HCT116 (cell line): Measurements from ENCODE around the gene BLACAT1.

Experiments
- ATF3 ChIP-seq: IDR thresholded peaks from 2 replicates; pipeline ENCODE4 v1.6.1; 2012
- CTCF ChIP-seq, 3 experiments: fragments of 200-600 bp in 1 of 3; sonication (generic) in 1 of 3; IDR thresholded peaks in 2 of 3; conservative IDR thresholded peaks in 1 of 3; 2 replicates each; pipeline ENCODE4 v1.5.1; 2012 to 2017; ENCODE audit warnings: low read depth in 2 of 3, low read length in 2 of 3, antibody characterized with exemption in 1 of 3, borderline replicate concordance in 1 of 3, control low read depth in 1 of 3, mild to moderate bottlenecking in 1 of 3, mixed read lengths in 1 of 3, mixed run types in 1 of 3, moderate library complexity in 1 of 3; ENCODE audit not compliant: insufficient read depth in 1 of 3
- EGR1 ChIP-seq: IDR thresholded peaks from 2 replicates; pipeline ENCODE4 v1.6.1; 2012; ENCODE audit warnings: low read depth
- EZH2phosphoT487 ChIP-seq: fragments of 200-600 bp; IDR thresholded peaks from 2 replicates; pipeline ENCODE4 v1.6.1; 2018; ENCODE audit warnings: antibody characterized with exemption, borderline replicate concordance
- MAX ChIP-seq: IDR thresholded peaks from 2 replicates; pipeline ENCODE4 v1.6.1; 2012
- POLR2A ChIP-seq: IDR thresholded peaks from 2 replicates; pipeline ENCODE4 v1.7.0; 2011; ENCODE audit warnings: borderline replicate concordance; ENCODE audit not compliant: insufficient read depth, insufficient read length; ENCODE audit errors: extremely low read depth
- POLR2AphosphoS5 ChIP-seq: IDR thresholded peaks from 2 replicates; pipeline ENCODE4 v1.6.1; 2011; ENCODE audit warnings: mild to moderate bottlenecking, low read depth, low read length, moderate library complexity
- SIN3A ChIP-seq: IDR thresholded peaks from 2 replicates; pipeline ENCODE4 v1.6.1; 2012; ENCODE audit warnings: low read depth
- SP1 ChIP-seq: IDR thresholded peaks from 2 replicates; pipeline ENCODE4 v1.6.1; 2012; ENCODE audit warnings: low read depth
- TCF7L2 ChIP-seq: IDR thresholded peaks from 2 replicates; pipeline ENCODE4 v1.7.0; 2011; ENCODE audit warnings: borderline replicate concordance, inconsistent platforms; ENCODE audit not compliant: insufficient read depth, insufficient read length; ENCODE audit errors: extremely low read depth
- YY1 ChIP-seq: IDR thresholded peaks from 2 replicates; pipeline ENCODE4 v1.6.1; 2011; ENCODE audit warnings: low read length, low read depth, moderate library complexity, mild to moderate bottlenecking; ENCODE audit not compliant: insufficient replicate concordance; ENCODE audit errors: extremely low read depth
- ZNF274 ChIP-seq: fragments of 200-500 bp; sonication (Bioruptor generic); IDR thresholded peaks from 2 replicates; pipeline ENCODE4 v1.6.1; 2014; ENCODE audit warnings: mild to moderate bottlenecking, low read depth, low read length, inconsistent platforms

GRCh38 chr1:205410581-205411298 is 45.1 kb downstream of the BLACAT1 start:
- TF ChIP-seq CTCF (IDR thresholded peaks at IDR 0.05 in 2 of 3, conservative IDR thresholded peaks at IDR 0.05 in 1 of 3; ENCODE audit: borderline replicate concordance in 1 of 3, insufficient read depth in 1 of 3, low read depth in 2 of 3, low read length in 2 of 3) (no peak), POLR2A (no peak), EZH2phosphoT487 (no peak), ATF3 (no peak), POLR2AphosphoS5 (no peak), SP1 (no peak), SIN3A (no peak), EGR1 (no peak), ZNF274 (no peak), YY1 (no peak), MAX (no peak), TCF7L2 (no peak)
